Activated CD4-positive, alpha-beta T cell treated with anti-CD3 and anti-CD28 coated beads, Interleukin-2, amount 50 U/mL, for 24 hours (primary cell): ENCODE data around the gene LGMN.

Source experiments
- DNase-seq, 2 donors: peaks; one replicate each; pipeline ENCODE4 v3.0.0-alpha.2; 2020; ENCODE audit warnings: low read depth in 1 of 2, low spot score in 1 of 2

LGMN gene

GRCh38 chr14:92656306-92657081 lies 91.9 kb downstream of the LGMN start:
- no peak for DNase-seq

- no peak for DNase-seq
Observed at GRCh38 chr14:92655419-92656201, 92.8 kb downstream of the LGMN start.

GRCh38 chr14:92654239-92654901 lies 94.1 kb downstream of the LGMN start:
- DNase-seq, result no peak
